Keratinocyte (primary cell): ENCODE results near the gene USP26. TPM values are rescaled to one million over a fixed set of nuclear protein-coding genes. Genes with fewer than 3 reads are reported as not detected.

Experiments
- DNase-seq: peaks from one replicate; pipeline ENCODE4 v3.0.0-alpha.2; 2011; ENCODE audit warnings: low read depth, missing footprints, low spot score
- FAIRE-seq: peaks from 2 replicates; lab custom pipeline; 2011; peaks lifted over from hg19 to GRCh38; lab: Jason Lieb, UNC
- H2AFZ ChIP-seq: 2 replicates; pipeline ENCODE4 v1.6.0; 2012; ENCODE audit warnings: low read length, control low read depth, inconsistent platforms; ENCODE audit not compliant: control insufficient read depth
- H3K27ac ChIP-seq: 2 replicates; pipeline ENCODE4 v1.5.1; 2011; ENCODE audit warnings: low read length; ENCODE audit not compliant: control insufficient read depth, insufficient read depth
- H3K27me3 ChIP-seq: 3 replicates; pipeline ENCODE4 v1.6.0; 2011; ENCODE audit warnings: low read length; ENCODE audit not compliant: control insufficient read depth, insufficient read depth; ENCODE audit errors: extremely low read depth
- H3K36me3 ChIP-seq, 2 experiments: 2 replicates in 1 of 2; 3 replicates in 1 of 2; pipeline ENCODE4 v1.5.1; 2011; ENCODE audit warnings: low read length in 2 of 2, mild to moderate bottlenecking in 1 of 2; ENCODE audit not compliant: control insufficient read depth in 2 of 2, insufficient read depth in 2 of 2; ENCODE audit errors: extremely low read depth in 1 of 2
- H3K4me1 ChIP-seq: 3 replicates; pipeline ENCODE4 v1.5.1; 2011; ENCODE audit warnings: low read length; ENCODE audit not compliant: control insufficient read depth, insufficient read depth; ENCODE audit errors: extremely low read depth
- H3K4me2 ChIP-seq: 3 replicates; pipeline ENCODE4 v1.6.0; 2011; ENCODE audit warnings: low read depth, low read length; ENCODE audit not compliant: control insufficient read depth, insufficient read depth; ENCODE audit errors: extremely low read depth
- H3K4me3 ChIP-seq, 3 experiments: fragments of 200-600 bp in 1 of 3; sonication (generic) in 1 of 3; 2 replicates in 2 of 3; 3 replicates in 1 of 3; pipeline ENCODE4 v1.5.1; 2011 to 2016; ENCODE audit warnings: low read length in 3 of 3, mild to moderate bottlenecking in 3 of 3, control low read depth in 2 of 3, inconsistent platforms in 1 of 3, low read depth in 1 of 3, mixed read lengths in 1 of 3, mixed run types in 1 of 3, moderate library complexity in 1 of 3; ENCODE audit not compliant: control insufficient read depth in 2 of 3, insufficient read depth in 2 of 3; ENCODE audit errors: extremely low read depth in 1 of 3
- H3K79me2 ChIP-seq: 2 replicates; pipeline ENCODE4 v1.6.0; 2012; ENCODE audit warnings: low read length; ENCODE audit not compliant: control insufficient read depth, insufficient read depth
- H3K9ac ChIP-seq: 3 replicates; pipeline ENCODE4 v1.6.0; 2011; ENCODE audit warnings: low read length; ENCODE audit not compliant: control insufficient read depth, insufficient read depth; ENCODE audit errors: extremely low read depth
- H3K9me1 ChIP-seq: 3 replicates; pipeline ENCODE4 v1.6.0; 2011; ENCODE audit warnings: low read length; ENCODE audit not compliant: control insufficient read depth, insufficient read depth; ENCODE audit errors: extremely low read depth
- H3K9me3 ChIP-seq: 2 replicates; pipeline ENCODE4 v1.5.1; 2012; ENCODE audit warnings: low read depth, low read length; ENCODE audit not compliant: control insufficient read depth
- H4K20me1 ChIP-seq: 3 replicates; pipeline ENCODE4 v1.6.0; 2011; ENCODE audit warnings: low read length; ENCODE audit not compliant: control insufficient read depth, insufficient read depth; ENCODE audit errors: extremely low read depth
- EZH2 ChIP-seq: IDR thresholded peaks from one replicate; pipeline ENCODE4 v1.6.1; 2012; ENCODE audit warnings: inconsistent platforms, mild to moderate bottlenecking, low read length, moderate library complexity
- dilution Hi-C: fragments of 300-500 bp; cut with MboI; formaldehyde crosslinking; loops from one replicate; pipeline ENCODE4 v1.7.0; 2020; ENCODE audit warnings: low sequenced_read_pairs; ENCODE audit not compliant: extremely low pct_ligation_motif_present
- polyA plus RNA-seq, 5 experiments: library from polyadenylated mRNA; depleted of rRNA in 3 of 5; stranded (reverse) in 3 of 5; stranded (forward) in 1 of 5; unstranded in 1 of 5; fragments of >200 nt; gene quantifications; 1 replicate in 1 of 5; 2 replicates in 3 of 5; 3 replicates in 1 of 5; pipeline versions ENCODE4 v1.2.1 to v1.2.3, GENCODE V29; 2011 to 2012; ENCODE audit warnings: missing spikeins in 2 of 5, low read depth in 1 of 5, low replicate concordance in 1 of 5
- TF ChIP-seq, protein P1 (sequence below), 3 experiments: IDR thresholded peaks in 1 of 3; conservative IDR thresholded peaks in 1 of 3; optimal IDR thresholded peaks in 1 of 3; 2 replicates in 2 of 3; 3 replicates in 1 of 3; pipeline versions ENCODE3 to v1.5.1; 2011; ENCODE audit warnings: low read length in 3 of 3, mild to moderate bottlenecking in 3 of 3, moderate library complexity in 2 of 3, control low read depth in 1 of 3, inconsistent platforms in 1 of 3; ENCODE audit not compliant: insufficient read depth in 2 of 3; ENCODE audit errors: extremely low read depth in 1 of 3

Gene USP26
- polyA plus RNA-seq, 1 donor (not counting 4 experiments of a cell fraction or from before 2014, with no cell fraction given), result not detected

DNA sequence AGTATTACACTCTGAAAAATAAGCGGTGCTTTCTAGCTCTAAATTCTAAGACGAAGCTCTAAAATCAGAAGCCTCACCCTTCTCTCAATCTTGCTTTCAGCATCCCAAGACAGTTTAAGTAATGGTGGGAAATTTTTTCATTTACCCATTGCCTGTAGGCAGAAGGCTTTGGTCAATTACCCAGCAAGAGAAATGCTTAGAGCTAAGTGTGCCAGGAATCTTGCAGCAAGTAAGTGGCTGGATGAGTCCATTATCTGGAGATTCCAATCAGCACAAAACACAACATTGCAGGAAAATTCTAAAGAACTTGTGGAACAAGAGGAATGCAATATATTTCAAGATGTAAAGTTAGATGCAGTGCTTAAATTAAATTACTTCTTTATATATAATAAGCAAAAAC lies 28.4 kb downstream of the USP26 start:
- Histone ChIP-seq H3K9ac (no peak overlapping the region), H3K4me3 (no peak overlapping the region), H3K27ac (no peak overlapping the region), H4K20me1 (no peaks in the 10 kb centered on the region), H2AFZ (no peak overlapping the region), H3K36me3 (no peaks in the 10 kb centered on the region), H3K9me3 (no peaks in the 10 kb centered on the region), H3K9me1 (no peaks in the 10 kb centered on the region), H3K4me2 (no peak overlapping the region), H3K79me2 (no peaks in the 10 kb centered on the region), H3K27me3 (no peaks in the 10 kb centered on the region), H3K4me1 (no peaks in the 10 kb centered on the region)
- TF ChIP-seq EZH2, result no peak
- TF ChIP-seq, protein P1, sequence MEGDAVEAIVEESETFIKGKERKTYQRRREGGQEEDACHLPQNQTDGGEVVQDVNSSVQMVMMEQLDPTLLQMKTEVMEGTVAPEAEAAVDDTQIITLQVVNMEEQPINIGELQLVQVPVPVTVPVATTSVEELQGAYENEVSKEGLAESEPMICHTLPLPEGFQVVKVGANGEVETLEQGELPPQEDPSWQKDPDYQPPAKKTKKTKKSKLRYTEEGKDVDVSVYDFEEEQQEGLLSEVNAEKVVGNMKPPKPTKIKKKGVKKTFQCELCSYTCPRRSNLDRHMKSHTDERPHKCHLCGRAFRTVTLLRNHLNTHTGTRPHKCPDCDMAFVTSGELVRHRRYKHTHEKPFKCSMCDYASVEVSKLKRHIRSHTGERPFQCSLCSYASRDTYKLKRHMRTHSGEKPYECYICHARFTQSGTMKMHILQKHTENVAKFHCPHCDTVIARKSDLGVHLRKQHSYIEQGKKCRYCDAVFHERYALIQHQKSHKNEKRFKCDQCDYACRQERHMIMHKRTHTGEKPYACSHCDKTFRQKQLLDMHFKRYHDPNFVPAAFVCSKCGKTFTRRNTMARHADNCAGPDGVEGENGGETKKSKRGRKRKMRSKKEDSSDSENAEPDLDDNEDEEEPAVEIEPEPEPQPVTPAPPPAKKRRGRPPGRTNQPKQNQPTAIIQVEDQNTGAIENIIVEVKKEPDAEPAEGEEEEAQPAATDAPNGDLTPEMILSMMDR (optimal IDR thresholded peaks at IDR 0.05 in 1 of 3, IDR thresholded peaks at IDR 0.05 in 1 of 3, conservative IDR thresholded peaks at IDR 0.05 in 1 of 3; ENCODE audit: extremely low read depth in 1 of 3, insufficient read depth in 2 of 3, low read length in 3 of 3), result no peak
- no peak for FAIRE-seq
- dilution Hi-C loops, result no loop called here
- DNase-seq, result no peak

DNA sequence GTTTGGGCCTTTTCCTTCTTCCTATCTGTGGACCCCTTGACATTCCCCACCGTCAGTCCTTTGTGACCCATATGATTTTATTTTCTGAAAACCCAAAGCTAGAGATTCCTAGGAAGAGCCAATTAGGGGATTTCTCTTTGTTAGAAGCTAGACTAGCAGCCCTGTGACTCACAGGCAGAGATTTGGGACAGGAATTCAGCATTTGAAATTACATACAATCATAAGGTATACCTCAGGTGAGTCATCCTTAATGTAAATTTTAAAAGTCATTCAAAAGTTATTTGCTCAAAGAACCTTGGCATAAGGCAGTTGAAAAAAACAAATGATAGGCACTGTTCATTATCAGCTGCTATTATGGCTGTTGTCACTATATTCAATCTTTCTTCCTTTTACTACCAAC lies 40.6 kb downstream of the USP26 start:
- Histone ChIP-seq H3K4me2 (no peak overlapping the region), H3K27me3 (no peaks in the 10 kb centered on the region)
- DNase-seq, result peak; percentile 9

More for the DNA sequence above, 40.6 kb downstream of the USP26 start:
- TF ChIP-seq EZH2, result no peak
- TF ChIP-seq, protein P1 (optimal IDR thresholded peaks at IDR 0.05 in 1 of 3, IDR thresholded peaks at IDR 0.05 in 1 of 3, conservative IDR thresholded peaks at IDR 0.05 in 1 of 3; ENCODE audit: extremely low read depth in 1 of 3, insufficient read depth in 2 of 3, low read length in 3 of 3), result no peak
- H2AFZ ChIP-seq, result no peak overlapping the region
- peaks cover 9% of the 10 kb centered on the region for H3K4me1 ChIP-seq
- no peaks in the 10 kb centered on the region for H3K36me3 ChIP-seq
- no peak overlapping the region for H3K4me3 ChIP-seq
- H3K27ac ChIP-seq, result no peak overlapping the region
- no peak for FAIRE-seq
- dilution Hi-C loops, result no loop called here
- no peaks in the 10 kb centered on the region for H3K79me2 ChIP-seq
- no peaks in the 10 kb centered on the region for H3K9me1 ChIP-seq
- no peaks in the 10 kb centered on the region for H4K20me1 ChIP-seq
- H3K9ac ChIP-seq, result no peak overlapping the region
- H3K9me3 ChIP-seq, result no peaks in the 10 kb centered on the region
